Sigmoid colon (tissue), 4 donors: Measurements from ENCODE around the gene GFM1.

ENCODE experiments used
- EP300 ChIP-seq, 4 donors: sonication (generic); formaldehyde crosslinking; IDR thresholded peaks; one replicate each; pipeline ENCODE4 v1.6.1; 2017; ENCODE audit warnings: antibody characterized with exemption in 4 of 4
- POLR2A ChIP-seq, 2 donors: fragments of 450-650 bp; IDR thresholded peaks; one replicate each; pipeline ENCODE4 v1.6.1; 2016; ENCODE audit warnings: antibody characterized with exemption in 2 of 2, mild to moderate bottlenecking in 2 of 2, moderate library complexity in 2 of 2
- POLR2AphosphoS5 ChIP-seq, 4 donors: sonication (generic); formaldehyde crosslinking; IDR thresholded peaks; one replicate each; pipeline ENCODE4 v1.6.1; 2017; ENCODE audit warnings: antibody characterized with exemption in 4 of 4
- TF ChIP-seq, protein P1 (sequence below), 4 experiments: fragments of 450-650 bp in 3 of 4; fragments of 200-600 bp in 1 of 4; IDR thresholded peaks; one replicate each; pipeline ENCODE4 v1.5.1; 2016 to 2019; ENCODE audit warnings: antibody characterized with exemption in 4 of 4, mild to moderate bottlenecking in 3 of 4, moderate library complexity in 2 of 4

DNA sequence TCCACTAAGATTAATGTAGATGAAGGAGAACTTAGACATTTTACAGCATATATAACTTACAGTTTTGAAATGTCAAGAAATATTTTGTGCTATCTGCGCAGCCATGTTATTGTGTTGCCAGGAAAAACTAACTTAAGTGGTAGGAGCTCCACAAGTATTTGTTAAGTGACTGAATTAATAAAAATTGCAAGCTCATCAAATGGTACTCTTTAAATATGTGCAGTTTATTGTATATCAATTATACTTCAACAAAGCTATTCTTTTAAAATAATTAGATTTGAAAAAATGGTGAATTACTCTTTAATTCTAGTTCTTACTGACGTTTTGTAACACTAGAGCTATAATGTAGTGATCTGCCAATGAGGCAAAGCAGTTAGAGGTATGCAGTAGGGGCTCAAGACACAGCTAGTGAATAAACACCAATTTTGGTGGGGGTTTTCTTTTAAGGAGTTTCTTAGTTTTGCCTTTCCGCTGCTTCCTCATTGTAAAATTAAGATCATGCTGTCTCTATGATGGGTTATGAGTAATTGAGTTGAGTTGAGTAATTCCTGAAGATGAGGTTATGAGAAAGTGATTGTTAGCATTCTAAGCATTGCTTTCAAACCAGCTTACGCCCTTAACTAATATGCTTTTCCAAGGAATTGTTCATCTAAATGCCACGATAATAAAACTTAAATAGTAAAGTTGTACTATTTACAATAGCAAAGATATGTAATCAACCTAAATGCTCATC is 39.1 kb downstream of the GFM1 start:
- TF ChIP-seq, protein P1, sequence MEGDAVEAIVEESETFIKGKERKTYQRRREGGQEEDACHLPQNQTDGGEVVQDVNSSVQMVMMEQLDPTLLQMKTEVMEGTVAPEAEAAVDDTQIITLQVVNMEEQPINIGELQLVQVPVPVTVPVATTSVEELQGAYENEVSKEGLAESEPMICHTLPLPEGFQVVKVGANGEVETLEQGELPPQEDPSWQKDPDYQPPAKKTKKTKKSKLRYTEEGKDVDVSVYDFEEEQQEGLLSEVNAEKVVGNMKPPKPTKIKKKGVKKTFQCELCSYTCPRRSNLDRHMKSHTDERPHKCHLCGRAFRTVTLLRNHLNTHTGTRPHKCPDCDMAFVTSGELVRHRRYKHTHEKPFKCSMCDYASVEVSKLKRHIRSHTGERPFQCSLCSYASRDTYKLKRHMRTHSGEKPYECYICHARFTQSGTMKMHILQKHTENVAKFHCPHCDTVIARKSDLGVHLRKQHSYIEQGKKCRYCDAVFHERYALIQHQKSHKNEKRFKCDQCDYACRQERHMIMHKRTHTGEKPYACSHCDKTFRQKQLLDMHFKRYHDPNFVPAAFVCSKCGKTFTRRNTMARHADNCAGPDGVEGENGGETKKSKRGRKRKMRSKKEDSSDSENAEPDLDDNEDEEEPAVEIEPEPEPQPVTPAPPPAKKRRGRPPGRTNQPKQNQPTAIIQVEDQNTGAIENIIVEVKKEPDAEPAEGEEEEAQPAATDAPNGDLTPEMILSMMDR (IDR thresholded peaks at IDR 0.05): no peak
- TF ChIP-seq POLR2AphosphoS5 (IDR thresholded peaks at IDR 0.05) (no peak), EP300 (IDR thresholded peaks at IDR 0.05) (no peak), POLR2A (IDR thresholded peaks at IDR 0.05) (no peak)
